Regular cardiac myocyte (primary cell): ENCODE measurements around the gene PAK6. TPM values are rescaled to one million over a fixed set of nuclear protein-coding genes. Genes with fewer than 3 reads are reported as not detected.

ENCODE experiments used
- total RNA-seq: library from RNA; depleted of rRNA; stranded (reverse); fragments of >200 nt; gene quantifications from 2 replicates; pipeline ENCODE4 v1.2.3, GENCODE V29; 2014

PAK6 gene
- 0.56 TPM in 1 of 2 replicates, not detected in the other for total RNA-seq

DNA sequence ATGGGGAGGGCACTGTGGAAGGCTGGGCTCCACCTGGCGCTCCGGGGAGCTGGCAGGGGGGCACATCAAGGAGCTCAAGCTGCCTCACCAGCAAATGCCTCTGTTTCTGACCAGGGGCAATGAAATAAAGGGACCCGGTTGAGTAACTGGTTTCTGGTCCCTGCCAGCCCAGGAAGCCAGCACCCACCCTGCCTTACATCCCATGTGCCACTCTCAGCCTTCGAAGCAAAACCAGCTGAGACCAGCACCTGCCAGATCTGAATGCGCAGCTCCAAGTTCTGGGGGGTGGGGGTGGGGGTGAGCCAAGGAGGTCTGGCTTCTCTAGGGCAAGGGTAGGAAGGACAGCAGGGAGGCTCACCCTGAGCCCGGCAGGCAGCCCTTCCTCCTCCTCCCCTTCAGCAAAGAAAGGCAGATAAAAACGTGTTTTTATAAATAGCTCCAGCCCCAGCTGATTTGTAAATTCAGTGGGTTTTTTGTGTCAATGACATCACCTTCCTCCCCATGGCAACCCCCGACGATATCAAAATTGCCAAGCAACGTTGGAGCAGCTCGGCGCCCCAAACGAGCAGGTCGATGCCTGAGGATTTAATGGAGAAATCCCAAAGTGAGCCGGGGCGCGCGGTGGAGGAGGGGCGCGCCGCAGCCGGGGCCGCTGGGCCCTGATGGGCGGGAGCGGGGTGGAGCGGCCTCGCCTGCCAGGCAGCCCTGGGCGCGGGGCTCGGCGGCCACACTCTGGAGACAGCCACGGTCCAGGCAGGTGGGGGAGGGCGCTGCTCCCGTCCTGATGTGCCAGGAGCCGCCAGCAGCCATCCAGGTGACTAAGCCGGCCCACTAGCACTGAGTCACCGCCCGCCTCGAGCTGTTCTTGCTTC, at the start of gene PAK6:
Gene PAK6, plus strand, starts transcription at position 532 of the 872 bp plus-strand sequence. CDS start 25,723 bp downstream, outside the sequence.

DNA sequence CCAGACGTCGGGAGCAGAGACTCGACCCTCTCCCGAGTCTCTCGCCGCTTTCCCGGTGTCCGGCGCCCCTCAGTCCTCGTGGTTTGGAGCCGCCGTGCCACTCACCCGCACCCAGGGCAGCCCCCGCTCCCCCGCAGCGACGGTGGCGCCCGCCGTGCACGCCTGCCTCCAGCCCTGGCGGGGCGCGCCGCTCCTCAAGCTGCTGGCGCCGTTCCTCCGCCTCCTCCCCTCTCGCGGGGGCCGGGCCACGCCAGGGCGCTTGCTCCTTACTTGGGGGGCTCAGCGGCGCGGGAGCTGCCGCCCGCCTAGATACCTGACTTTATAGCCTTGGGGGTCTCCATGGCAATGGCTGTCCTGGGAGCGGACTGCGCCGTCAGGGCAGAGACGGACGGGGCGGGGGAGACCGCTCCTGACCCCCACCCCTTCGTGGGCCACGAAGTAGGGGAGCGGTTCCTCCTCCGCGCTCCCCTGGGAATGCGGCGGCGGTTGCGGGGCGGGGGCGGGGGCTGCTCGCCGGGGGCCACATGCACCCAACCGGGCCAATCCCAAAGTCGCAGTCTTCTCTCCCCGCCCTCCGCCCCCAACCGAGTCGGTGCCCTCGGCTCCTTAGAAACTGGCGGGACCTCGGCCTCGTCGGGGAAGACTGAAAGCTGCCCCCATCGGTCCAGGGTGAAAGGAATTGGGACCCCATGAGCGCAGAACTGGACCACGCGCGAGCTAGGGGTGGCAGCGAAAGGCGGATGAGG, 44.2 kb downstream of the PAK6 start, which contains the start of gene ANKRD63:
Gene ANKRD63, minus strand, starts transcription at position 196 of the 746 bp plus-strand sequence. CDS start 478 bp downstream, outside the sequence.

DNA sequence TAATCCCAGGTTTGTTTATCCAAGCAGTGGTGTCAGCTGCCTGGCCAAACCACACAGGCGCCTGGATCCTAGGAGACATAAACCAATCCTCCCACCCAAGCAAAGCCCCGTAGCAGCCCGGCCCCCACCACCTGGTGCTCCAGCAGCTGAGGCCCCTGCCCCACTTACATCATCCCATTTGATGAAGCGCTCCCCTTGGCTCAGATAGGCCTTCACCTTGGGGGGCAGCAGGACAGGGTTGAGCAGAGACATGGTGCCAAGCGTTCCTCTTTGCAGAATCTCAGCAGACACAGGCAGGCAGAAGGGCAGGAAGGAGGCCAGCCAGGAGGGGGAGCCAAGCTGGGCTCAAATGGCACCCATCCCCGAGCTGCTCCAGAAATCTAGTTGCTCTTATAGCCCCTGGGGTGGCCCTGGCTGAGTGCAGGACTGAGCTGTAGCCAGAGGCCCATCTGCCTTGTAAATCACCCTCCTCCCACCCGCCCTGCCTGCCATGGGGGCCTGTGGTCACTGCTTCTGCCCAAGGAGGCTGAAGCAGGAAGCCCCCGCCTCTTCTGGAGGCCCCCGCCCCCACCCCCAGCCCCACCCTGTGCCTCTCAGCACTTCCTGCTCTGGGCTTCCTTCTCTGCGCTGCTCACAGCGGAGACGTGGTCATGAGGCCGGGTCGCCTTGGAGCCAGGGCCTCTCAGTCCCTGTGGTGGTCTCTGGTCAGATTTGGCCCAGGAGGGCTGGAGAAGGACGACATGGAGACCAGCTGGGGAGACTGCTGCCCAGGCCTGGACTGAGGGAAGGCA, 68.8 kb downstream of the PAK6 start, which contains the start of gene PLCB2:
Gene PLCB2, minus strand, starts transcription at position 515 of the 791 bp plus-strand sequence. Its CDS starts 263 bp downstream, at position 252.

DNA sequence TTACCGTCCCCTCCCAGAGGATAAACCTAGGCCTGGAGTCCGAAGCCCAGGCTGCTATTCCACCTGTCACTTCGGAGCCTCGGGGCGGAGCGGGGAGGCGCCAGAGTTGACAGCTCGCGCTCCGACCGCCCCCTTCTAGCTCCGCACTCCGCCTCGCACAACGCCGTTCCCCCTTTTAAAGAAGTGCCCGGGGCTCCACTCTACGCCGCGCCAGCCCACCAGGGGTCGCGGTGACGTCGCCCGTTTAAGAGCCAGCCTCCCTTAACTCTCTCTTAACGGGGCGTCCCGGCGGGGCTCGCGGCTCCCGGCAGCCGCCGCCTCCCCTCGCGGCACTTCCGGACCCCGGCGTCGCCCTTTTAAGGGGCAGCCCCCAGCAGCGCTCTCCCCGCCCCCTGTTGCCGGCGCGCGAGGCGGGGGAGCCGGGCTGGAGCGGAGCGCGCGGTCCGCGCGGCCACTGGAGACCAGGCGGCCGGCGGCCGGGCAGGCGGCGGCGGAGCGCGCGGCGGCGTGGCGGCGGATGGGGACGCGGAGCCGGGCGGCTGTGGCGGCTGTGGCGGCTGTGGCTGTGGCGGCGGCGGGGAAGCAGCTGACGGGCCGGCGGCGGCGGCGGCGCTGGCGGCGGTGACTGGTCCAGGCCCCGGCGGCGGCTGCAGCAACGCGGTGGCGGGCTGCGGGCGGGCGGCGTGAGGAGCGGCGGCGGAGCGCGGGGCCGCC, 84.5 kb downstream of the PAK6 start, which contains the start of gene INAFM2:
Gene INAFM2, plus strand, starts transcription at position 454 of the 714 bp plus-strand sequence. CDS start 364 bp downstream, outside the sequence.

Other genes with a start within 250 kb of the PAK6 start
- gene SRP14, start 199.9 kb upstream of the PAK6 start, total RNA-seq, result 158 and 237 TPM in 2 replicates
- gene BMF, start 130.2 kb upstream of the PAK6 start, total RNA-seq, result 0.19 and 2.5 TPM in 2 replicates
- gene BUB1B, start 78.0 kb upstream of the PAK6 start, total RNA-seq, result 2.8 and 37.4 TPM in 2 replicates
- not detected in 2 replicates for gene ANKRD63, start 44.0 kb downstream of the PAK6 start, total RNA-seq
- gene PLCB2, start 68.9 kb downstream of the PAK6 start, total RNA-seq, result under 0.01 and 0.38 TPM in 2 replicates
- gene INAFM2, start 84.6 kb downstream of the PAK6 start, total RNA-seq, result 37.8 and 39.5 TPM in 2 replicates
- 16.9 and 18.0 TPM in 2 replicates for gene CCDC9B, start 101.9 kb downstream of the PAK6 start, total RNA-seq
- gene PHGR1, start 112.0 kb downstream of the PAK6 start, total RNA-seq, result not detected in 2 replicates
- gene DISP2, start 119.2 kb downstream of the PAK6 start, total RNA-seq, result under 0.01 and 0.19 TPM in 2 replicates
- gene KNSTRN, start 143.7 kb downstream of the PAK6 start, total RNA-seq, result 65.1 and 89.1 TPM in 2 replicates
- gene IVD, start 166.7 kb downstream of the PAK6 start, total RNA-seq, result 41.7 and 59.4 TPM in 2 replicates
- gene BAHD1, start 201.9 kb downstream of the PAK6 start, total RNA-seq, result 3.4 and 5.0 TPM in 2 replicates
- gene CHST14, start 231.9 kb downstream of the PAK6 start, total RNA-seq, result 7.6 and 10.9 TPM in 2 replicates